ENCODE results near the gene EPB41L1.

EPB41L1 gene

GRCh38 chr20:36281785-36282380 is 127.3 kb downstream of the EPB41L1 start:
- no peak for DNase-seq (ENCODE audit: low read depth in 2 of 2)

Data from stimulated activated CD8-positive, alpha-beta memory T cell treated with anti-CD3 and anti-CD28 coated beads, Interleukin-15, amount 100 ng/mL, for 48 hours (primary cell).